Stimulated activated CD8-positive, alpha-beta memory T cell treated with anti-CD3 and anti-CD28 coated beads, Interleukin-15, amount 100 ng/mL, for 1 hour (primary cell): ENCODE measurements around the gene TMPRSS11F.
"Not testable (repeated sequence)": the region's sequence is repeated elsewhere in the genome, so short reads cannot be mapped to it uniquely, and the experiment has no call there.

Experiments
- DNase-seq: peaks from one replicate; pipeline ENCODE4 v3.0.0-alpha.2; 2020; ENCODE audit warnings: low read depth

TMPRSS11F gene

DNA sequence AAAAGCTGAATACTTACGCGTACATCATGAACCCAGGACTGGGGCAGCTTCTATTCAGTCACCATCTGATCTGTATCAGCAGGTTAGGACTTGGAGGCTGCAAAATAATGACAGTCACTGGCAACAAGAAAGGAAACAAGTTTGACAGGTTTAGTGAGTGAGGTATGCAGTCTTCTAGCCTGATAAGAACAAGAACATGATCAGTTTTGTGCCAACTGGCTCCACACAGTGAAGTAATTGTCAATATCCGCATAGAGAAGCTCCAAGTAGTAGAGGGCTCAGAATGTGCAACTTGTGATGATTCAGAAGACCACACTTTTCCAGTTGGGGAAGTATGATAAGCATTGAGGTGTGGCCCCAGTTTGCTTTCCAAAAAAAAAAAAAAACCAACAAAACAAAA lies at the start of gene TMPRSS11F:
Gene TMPRSS11F, minus strand, starts transcription at position 77 of the 400 bp plus-strand sequence. Its CDS starts 49 bp downstream, at position 28.
- DNase-seq, result no peak

DNA sequence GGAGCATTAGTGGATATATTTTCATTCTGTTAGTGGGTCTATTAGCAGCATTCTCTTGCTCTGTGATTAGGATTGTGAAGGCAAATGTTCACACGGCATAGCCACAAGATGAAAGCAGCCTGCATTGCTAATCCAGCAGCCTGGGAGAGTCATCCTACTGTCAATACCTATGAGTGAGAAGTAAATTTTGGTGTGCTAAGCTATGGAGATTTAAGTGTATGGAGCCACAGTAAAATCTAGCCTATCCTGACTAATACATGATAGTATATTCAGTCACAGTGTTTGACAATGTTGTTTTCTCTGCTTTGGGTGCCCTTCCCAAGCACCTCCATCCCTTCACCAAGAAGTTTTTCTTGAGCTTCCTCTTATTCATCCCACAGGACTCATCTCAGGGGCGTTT lies 47.2 kb upstream of the TMPRSS11F start:
- no peak for DNase-seq

DNA sequence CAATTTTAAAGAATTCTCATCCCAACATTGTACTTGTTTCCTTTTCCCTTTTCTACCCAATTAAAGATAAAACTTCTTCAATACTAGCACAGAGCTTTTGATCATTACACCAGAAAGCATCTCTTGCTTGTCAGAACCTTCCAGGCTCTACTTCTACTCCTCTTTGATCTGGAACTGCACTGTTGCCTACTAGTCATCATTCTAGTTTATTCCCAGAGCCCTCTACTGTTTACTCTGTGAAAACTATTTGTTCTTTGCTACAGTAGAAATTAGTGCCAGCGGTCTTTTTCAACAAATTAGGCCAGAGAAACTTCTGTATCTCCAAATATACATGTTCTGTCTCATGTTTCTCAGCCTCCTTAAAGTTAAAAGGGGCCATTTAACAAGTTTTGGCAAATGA lies 46.8 kb upstream of the TMPRSS11F start:
- no peak for DNase-seq

DNA sequence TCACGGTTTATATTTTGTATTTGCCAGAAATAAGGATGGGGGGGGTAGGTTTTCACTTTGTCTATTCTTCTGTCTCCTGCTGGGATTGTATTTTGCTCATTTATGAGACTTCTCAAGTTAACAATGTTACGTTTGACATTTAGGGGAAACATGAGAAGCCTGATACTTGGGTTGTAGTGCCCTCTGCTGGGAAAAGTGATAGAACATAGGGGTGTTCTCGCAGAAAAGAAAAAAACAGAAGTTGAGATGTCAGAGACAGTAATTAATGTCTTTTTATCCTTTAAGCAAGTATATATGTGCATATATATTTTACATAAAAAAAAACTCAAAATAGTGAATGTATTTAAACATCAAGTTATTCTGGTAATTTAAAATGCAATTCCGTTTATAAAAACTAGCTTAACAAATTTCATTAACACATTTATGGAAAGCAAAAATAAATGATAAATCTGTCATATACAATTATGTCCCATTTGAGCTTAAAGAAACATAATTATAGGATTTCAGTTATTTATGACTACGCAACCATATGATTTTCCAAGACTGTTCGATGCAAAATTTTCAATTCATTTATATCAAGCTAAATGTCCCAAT lies 46.0 kb upstream of the TMPRSS11F start:
- DNase-seq, result no peak

DNA sequence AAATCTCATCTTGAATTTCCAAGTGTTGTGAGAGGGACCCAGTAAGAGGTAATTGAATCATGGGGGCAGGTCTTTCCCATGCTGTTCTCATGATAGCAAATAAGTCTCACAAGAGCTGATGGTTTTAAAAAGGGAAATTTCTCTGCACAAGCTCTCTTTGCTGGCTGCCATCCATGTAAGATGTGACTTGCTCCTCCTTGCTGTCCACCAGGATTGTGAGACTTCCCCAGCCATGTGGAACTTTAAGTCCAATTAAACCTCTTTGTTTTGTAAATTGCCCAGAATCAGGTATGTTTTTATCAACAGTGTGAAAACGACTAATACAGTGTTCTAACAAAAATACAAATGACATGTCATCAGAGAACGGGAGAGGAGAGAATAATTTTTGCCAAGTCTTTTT lies 44.7 kb upstream of the TMPRSS11F start:
- DNase-seq, result not testable (repeated sequence)

DNA sequence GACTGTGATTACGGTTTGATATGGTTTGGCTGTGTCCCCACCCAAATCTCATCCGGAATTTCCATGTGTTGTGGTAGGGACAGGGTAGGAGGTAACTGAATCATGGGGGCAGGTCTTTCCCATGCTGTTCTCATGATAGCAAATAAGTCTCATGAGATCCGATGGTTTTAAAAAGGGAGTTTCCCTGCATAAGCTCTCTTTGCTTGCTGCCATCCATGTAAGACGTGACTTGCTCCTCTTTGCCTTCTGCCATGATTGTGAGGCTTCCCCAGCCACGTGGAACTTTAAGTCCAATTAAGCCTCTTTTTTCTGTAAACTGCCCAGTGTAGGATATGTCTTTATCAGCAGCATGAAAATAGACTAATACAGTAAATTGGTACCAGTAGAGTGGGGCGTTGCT lies 42.5 kb upstream of the TMPRSS11F start:
- DNase-seq, result not testable (repeated sequence)

DNA sequence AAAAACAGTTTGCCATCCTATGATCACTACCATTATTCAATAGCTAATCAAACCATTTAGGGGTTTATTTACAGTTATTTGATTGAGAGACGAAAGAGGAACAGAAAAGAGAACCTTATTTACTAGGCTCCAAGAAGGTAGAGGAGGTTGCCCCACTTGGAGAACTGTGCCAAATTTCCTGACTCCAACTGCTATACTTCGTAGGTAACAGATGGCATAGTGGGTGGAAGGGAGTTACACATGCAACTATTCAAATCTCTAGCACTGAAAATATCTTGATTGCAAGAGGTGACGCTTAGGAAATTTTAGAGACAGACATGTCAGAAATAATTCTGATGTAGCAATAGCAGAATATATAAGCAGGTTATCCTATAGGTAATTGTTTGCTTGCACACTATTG lies 38.0 kb upstream of the TMPRSS11F start:
- no peak for DNase-seq

DNA sequence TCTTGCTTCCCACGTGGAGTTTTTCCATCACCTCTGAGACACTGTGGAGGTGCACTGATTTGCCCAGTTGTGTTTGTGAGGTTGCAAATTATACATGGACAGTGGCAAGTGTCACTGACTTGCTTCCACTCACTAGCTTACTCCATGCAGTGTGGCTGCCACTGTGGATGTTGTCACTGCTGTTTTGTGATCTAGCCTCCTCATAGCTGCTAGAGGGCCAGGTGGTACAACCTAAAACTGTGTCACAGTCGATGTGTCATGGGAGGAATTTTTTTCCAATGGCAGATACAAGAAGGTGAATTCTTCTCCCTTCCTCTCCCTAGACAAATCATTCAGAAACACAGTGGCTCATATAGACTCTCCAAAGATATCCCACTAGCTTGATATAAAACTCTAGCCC lies 37.5 kb upstream of the TMPRSS11F start:
- no peak for DNase-seq

DNA sequence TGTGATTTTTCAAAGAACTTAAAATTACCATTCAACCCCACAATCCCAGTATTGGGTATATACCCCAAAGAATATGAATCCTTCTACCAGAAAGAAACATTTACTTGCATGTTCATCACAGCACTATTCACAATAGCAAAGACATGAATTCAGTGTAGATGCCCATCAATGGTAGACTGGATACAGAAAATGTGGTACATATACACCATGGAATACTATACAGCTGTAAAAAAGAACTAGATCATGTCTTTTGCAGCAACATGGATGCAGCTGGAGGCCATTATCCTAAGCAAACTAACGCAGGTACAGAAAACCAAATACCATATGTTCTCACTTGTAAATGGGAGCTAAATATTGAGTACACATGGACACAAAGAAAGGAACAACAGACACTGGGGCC lies 34.1 kb upstream of the TMPRSS11F start:
- no peak for DNase-seq

DNA sequence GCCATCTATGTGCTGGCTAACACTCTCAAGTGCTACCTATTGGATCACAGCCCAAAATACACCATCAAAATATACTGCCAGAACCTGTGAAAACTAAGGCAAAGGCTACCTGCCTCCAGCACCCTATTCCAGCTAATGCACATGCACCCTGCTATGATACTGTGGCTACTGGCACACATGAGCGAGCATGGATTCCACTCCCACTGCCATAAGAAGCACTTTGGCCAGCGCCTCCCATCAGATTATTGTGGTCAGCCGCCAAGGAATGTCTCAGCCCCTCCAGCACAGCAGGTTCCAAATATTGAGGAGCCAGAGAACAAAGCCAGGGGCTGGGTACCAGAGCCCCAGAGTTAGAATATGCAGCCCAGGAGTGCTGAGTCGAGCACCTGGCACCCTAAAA lies 32.5 kb upstream of the TMPRSS11F start:
- DNase-seq, result no peak

DNA sequence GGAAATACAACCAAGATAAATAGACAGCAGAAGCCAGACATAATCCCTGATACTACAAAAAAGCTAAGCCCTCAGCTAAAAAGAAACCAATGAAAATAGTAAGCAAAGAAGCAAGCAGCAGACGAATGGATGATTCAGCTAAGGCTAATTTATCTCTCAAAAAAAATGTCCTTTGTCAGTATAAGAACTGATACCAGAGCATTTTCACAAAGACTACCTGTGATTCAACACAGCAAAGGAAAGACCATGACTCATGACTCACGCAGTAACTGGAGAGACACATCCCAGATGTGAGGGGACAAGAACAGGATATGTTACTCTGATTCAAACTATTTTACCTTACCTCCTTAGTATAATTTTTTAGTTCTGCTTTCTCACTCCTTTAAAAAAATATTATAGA lies 22.7 kb upstream of the TMPRSS11F start:
- DNase-seq, result no peak

DNA sequence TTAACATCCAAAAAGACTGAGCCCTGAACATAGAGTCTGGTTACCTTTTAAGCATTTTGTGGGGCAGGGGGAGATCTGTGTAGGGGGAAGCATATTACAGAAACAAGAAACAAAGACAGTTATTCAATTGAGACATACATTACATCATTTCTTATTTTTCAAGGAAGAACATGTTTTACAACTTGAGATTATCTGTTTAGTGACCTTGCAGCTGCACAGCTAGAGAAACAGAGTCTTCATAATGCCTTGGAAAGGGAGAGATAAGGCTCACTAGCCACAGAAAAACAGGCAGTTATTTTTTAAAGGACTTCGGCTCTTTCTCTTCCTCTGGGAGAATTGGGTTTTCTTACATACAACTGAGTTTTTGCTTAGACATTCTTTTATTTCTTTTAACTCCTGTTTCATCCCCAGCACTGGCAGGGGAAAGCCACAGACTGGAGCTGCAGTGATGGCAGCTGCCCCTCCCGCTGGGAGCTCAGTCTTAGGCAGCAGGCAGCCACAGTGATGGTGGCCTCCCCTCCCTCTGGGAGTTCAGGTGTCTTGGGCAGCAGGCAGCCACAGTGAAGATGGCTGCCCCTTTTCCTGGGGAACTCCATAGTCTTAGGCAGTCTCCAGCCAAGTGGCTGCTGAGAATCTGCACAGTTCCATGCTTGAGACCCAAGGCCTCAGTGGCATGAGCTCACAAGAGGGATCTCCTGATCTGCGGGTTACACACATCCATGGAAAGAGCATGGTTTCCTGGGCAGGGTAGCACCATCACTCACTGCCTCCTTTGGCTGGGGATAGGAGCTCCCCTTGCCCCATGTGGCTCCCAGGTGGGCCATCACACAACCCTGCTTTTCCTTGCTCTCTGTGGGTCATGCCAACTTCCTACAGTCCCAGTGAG lies 19.4 kb upstream of the TMPRSS11F start:
- no peak for DNase-seq

DNA sequence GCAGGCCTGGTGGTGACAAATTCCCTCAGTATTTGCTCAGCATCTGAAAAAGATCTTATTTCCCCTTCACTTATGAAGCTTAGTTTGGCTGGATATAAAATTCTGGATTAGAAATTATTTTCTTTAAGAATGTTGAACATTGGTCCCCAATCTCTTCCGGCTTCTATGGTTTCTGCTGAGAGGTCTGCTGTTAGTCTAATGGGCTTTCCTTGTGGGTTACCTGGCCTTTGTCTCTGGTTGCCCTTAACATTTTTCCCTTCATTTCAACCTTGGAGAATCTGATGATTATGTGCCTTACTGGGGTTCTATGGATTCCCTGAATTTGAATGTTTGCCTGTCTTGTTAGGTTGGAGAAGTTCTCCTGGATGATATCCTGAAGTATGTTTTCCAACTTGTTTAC lies 17.4 kb upstream of the TMPRSS11F start:
- no peak for DNase-seq

DNA sequence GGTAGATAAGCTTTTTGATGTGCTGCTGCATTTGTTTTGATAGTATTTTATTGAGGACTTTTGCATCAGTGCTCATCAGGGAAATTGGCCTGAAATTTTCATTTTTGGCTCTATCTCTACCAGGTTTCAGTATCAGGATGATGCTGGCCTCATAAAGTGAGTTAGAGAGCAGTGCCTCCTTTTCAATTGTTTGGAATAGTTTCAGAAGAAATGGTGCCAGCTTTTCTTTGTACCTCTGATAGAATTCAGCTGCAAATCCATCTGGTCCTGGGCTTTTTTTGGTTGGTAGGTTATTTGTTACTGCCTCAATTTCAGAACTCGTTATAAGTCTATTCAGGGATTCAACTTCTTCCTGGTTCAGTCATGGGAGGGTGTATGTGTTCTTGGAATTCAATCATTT lies 15.6 kb upstream of the TMPRSS11F start:
- no peak for DNase-seq

DNA sequence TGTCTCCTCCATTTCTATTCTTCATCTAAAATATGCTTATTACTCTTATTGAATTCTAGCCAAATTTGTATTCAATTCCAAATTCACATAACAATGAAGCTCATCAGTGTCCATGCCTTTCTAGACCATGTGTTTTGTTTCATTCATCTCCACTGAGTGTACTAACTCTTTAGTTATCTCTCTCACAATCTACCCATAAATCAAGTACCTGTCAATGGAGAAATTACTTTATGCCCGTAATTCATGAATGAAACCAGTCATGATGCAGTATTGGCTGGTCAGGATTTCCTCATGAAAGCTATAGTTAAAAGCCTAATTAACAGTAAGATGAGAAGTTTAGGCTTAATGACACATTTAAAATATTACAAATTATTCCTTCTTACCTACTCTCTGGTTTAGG lies 12.2 kb upstream of the TMPRSS11F start:
- DNase-seq, result no peak

DNA sequence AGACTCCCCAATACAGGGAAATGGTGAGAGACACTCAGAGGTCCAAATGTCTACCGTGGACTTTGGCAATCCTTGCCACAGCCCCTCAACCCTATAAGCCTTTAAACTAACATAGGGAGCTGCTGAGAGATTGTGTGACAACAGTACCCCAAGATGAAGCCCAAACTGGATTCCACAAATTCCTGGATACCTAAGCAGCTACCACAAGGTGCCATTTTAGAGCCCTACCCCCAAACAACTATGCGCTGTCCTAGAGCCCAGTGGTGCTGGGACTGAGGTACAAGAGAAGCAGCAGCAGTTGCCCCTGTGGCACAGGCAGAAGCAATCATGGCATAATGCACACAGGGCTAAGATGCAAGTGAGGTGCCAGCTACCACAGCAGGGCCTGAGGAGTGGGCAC lies 2.7 kb upstream of the TMPRSS11F start:
- no peak for DNase-seq

DNA sequence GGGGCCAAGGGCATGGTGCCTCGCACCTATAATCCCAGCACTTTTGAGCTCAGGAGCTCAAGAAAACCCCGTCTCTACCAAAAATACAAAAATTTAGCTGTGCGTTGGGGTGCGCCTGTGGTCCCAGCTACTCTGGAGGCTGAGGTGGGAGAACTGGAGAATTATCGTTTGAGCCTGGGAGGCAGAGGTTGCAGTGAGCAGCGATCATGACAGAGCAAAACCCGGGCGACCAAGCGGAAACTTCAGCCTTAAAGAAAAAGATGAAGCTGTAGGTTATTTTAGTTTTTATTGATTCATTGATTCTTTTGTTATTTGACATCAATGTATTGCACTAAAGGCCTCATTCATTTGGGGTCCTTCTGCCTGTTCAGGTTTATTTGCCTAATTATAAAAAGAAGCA lies 5.4 kb downstream of the TMPRSS11F start:
- no peak for DNase-seq

DNA sequence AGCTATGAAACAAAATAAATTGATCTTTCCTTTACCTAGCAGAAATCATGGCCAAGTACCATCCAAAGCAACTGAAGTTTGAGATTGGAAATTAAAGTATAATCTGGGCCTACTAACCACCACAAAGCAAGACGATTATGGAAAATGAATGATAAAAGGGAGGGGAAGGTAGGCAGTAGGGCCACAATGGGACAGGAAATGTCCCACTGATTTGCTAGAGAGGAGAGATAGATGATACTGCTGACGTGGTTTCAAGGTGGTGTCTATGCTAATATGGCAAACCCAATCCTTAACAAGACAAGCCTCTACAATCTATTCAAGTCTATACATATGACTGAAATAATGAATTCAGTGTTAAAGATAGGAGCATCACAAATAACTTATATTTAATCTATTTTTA lies 6.1 kb downstream of the TMPRSS11F start:
- no peak for DNase-seq

DNA sequence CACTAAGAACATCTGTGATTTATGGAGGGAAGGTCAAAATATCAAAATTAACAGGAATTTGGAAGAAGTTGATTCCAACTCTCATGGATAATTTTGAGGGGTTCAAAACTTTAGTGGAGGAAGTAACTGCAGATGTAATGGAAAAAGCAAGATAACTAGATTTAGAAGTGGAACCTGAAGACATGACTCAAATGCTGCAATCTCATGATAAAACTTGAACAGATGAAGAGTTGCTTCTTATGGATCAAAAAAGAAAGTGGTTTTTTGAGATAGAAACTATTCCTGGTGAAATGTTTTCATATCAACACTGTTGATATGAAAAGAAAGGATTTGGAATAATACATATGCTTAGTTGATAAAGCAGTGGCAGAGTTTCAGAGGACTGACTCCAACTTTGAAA lies 9.7 kb downstream of the TMPRSS11F start:
- no peak for DNase-seq

DNA sequence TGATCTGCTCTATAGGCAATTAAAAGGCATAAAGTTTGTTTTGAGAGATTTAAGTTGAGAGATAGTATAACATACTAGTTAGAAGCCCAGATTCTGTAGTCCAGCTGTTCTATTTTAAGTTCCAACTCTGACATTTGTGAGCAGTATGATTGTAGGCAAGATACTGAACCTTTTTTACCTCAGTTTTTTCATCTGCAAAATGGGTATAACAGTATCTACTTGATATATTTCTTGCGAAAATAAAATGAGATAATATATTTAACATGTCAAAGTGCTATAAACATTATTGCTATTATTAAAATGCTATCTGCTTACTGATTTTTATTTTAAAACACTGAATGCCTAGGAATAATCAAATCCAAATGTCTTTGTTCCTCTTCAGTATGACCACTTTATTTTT lies 19.2 kb downstream of the TMPRSS11F start:
- no peak for DNase-seq

DNA sequence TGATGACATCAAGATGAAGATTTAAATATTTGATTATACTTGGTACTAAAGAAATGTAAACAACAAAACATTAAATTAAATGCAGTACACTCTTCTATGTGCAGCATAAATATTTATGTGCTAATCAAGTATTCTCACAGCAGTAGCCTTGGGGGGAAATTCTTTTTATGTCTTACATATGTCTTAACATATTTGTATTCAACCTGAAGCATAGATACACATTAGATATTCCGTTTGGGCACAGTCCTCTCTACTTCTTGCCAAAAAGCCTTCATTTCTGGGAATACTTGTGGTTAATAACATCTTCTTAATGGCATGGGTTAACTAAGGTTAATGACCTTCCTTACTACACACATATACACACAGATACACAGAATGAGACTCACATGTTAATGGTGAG lies 19.8 kb downstream of the TMPRSS11F start:
- no peak for DNase-seq

DNA sequence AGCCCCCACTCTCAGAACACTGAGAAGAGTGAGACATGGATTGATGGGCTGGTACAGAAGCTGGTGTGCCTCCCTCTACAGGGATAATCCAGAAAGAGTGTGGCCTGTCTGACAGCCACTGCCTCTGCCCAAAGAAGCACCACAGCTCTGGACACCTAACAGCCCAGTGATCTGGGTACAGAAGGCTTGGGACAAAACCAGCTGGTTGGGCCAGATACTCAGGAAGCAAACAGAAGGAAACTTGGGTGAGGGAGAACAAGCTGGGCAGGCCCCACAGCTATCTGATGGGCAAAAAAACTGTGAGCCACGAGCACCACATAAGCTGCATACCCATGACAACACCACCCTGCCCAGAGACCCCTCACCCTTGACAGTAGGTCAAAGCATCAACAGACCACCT lies 46.9 kb downstream of the TMPRSS11F start:
- DNase-seq, result no peak

DNA sequence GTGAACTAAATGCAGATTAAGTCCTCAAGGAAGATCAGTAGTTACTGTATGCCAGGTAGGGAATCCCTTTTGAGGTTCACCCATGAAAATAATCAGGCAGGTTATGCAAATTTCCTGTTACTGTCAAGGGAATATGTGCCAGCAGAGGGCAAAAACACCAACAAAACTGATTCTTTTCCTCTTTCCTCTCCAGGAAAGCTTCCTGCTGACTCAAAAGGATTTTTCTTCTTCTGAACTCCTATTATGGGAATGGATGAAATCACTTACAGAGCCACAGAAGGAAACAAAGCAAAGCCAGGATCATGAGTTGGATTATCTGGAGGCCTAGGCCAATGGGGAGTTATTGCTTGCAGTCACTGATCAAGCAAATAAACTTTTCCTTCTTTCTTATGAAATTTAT lies 49.7 kb downstream of the TMPRSS11F start:
- no peak for DNase-seq

DNA sequence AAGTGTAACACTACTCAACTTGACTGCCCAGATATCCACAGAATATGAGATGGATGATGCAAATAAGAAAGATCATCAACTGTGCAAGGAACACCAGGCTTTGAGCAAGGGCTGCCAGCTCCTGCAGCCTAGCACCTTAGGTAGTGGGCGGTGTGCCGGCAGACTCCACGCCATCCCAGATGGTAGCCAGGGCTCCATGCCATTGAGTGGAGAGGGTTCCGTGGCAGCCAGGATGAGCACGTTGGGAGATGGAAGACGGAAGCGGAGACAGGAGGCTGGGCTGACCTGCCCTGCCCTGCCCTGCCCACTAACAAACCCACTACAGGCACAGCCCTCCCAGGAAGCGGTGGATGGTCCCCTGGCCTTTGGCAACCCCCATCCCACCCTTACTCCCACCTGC lies 51.9 kb downstream of the TMPRSS11F start:
- no peak for DNase-seq
